ENCODE data around the gene PHF1.
A peak's percentile ranks its signal among the peaks of the same experiment; 100 is the strongest.
"Not testable (repeated sequence)": the region's sequence is repeated elsewhere in the genome, so short reads cannot be mapped to it uniquely, and the experiment has no call there.

PHF1 gene

DNA sequence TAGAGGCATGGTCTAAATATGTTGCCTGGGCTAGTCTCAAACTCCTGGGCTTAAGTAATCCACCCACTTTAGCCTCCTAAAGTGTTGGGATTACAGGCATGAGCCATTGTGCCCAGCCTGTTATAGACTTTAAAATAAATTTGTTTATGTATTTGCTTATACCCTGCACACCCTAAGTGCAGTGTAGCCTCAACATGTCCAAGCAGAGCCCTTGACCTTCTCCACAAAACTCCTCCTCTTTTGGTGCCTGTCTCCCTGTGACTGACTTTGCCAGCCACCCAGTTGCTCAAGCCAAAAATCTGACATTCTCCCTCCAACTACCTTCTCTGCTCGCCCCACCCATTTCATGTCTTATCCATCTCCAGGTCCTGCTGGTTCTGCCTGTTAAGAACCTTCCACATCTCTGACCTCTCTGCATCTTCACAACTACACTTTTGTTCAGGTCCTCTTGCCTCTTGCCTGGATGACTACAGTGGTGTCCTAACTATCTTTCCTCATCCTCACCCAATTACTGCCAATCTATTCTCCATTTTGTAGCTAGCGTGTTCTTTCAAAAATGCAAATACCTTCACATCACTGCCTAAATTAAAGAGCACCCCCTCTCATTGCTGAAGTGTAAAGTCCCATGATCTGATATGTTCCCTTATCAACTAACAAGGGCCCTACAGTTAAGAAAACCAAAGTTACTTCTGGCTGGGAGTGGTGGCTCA, 30.4 kb upstream of the PHF1 start:
- H3K4me1 Mint-ChIP-seq, result no peaks in the 10 kb centered on the region
- H3K9me3 Mint-ChIP-seq, result no peaks in the 10 kb centered on the region
- H3K27ac Mint-ChIP-seq, result no peak overlapping the region
- DNase-seq (ENCODE audit: low spot score in 2 of 2), result no peak
- no peaks in the 10 kb centered on the region for H3K36me3 Mint-ChIP-seq
- H3K4me3 Mint-ChIP-seq, result no peak overlapping the region
- H3K27me3 Mint-ChIP-seq, result no peaks in the 10 kb centered on the region
- no peak for ATAC-seq (ENCODE audit: low read depth)

- ATAC-seq (ENCODE audit: low read depth), result no peak
- H3K27ac Mint-ChIP-seq, result no peak overlapping the region
Observed at GRCh38 chr6:33383427-33384185, 27.2 kb upstream of the PHF1 start.

GRCh38 chr6:33384581-33385020, 26.2 kb upstream of the PHF1 start:
- Mint-ChIP-seq H3K36me3 (no peaks in the 10 kb centered on the region), H3K4me1 (no peaks in the 10 kb centered on the region), H3K27ac (no peak overlapping the region), H3K27me3 (no peaks in the 10 kb centered on the region), H3K4me3 (no peak overlapping the region), H3K9me3 (no peaks in the 10 kb centered on the region)
- ATAC-seq (ENCODE audit: low read depth), result no peak
- DNase-seq (ENCODE audit: low spot score in 2 of 2), result no peak

More at GRCh38 chr6:33383427-33384185, 27.2 kb upstream of the PHF1 start:
- H3K9me3 Mint-ChIP-seq, result no peaks in the 10 kb centered on the region
- no peak for DNase-seq (ENCODE audit: low spot score in 2 of 2)
- H3K36me3 Mint-ChIP-seq, result no peaks in the 10 kb centered on the region
- no peak overlapping the region for H3K4me3 Mint-ChIP-seq
- no peaks in the 10 kb centered on the region for H3K27me3 Mint-ChIP-seq
- no peaks in the 10 kb centered on the region for H3K4me1 Mint-ChIP-seq

GRCh38 chr6:33390173-33390572, 20.6 kb upstream of the PHF1 start:
- peaks cover 4% of the 10 kb centered on the region for H3K27me3 Mint-ChIP-seq
- no peaks in the 10 kb centered on the region for H3K9me3 Mint-ChIP-seq
- no peak for DNase-seq (ENCODE audit: low spot score in 2 of 2)
- no peak overlapping the region for H3K27ac Mint-ChIP-seq
- ATAC-seq (ENCODE audit: low read depth), result no peak
- no peak overlapping the region for H3K4me3 Mint-ChIP-seq
- no peaks in the 10 kb centered on the region for H3K36me3 Mint-ChIP-seq
- H3K4me1 Mint-ChIP-seq, result peaks cover 15% of the 10 kb centered on the region

DNA sequence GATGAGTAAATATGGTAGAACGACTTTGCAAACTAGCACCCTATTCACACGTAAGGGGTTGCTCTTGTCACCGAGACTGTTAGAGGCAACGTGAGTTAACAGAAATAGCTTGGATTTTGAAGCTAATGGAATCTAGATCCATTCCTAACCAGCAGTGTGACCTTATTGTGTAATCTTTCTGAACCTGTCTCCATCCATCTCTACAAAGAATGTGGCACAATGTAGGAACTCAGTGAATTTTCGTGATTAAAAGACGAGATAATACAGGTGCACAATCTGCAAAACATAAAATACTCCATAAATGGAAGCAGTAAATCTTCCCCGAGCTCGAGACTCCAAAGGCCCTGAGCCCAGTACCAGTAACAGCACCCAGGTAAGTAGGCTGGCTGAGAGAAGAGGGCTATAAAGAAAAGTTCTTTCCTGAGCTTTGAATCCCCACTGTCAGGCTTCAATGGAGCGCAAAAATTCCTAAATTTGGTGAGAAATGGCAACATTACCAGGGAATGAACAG, 20.0 kb upstream of the PHF1 start:
- H3K27me3 Mint-ChIP-seq, result peaks cover 6% of the 10 kb centered on the region
- no peak for DNase-seq (ENCODE audit: low spot score in 2 of 2)
- ATAC-seq (ENCODE audit: low read depth), result peak; percentile 2
- peak overlapping the region; percentile 88 for H3K27ac Mint-ChIP-seq
- H3K9me3 Mint-ChIP-seq, result no peaks in the 10 kb centered on the region
- no peaks in the 10 kb centered on the region for H3K36me3 Mint-ChIP-seq
- H3K4me3 Mint-ChIP-seq, result peak overlapping the region; percentile 80
- H3K4me1 Mint-ChIP-seq, result peaks cover 15% of the 10 kb centered on the region

DNA sequence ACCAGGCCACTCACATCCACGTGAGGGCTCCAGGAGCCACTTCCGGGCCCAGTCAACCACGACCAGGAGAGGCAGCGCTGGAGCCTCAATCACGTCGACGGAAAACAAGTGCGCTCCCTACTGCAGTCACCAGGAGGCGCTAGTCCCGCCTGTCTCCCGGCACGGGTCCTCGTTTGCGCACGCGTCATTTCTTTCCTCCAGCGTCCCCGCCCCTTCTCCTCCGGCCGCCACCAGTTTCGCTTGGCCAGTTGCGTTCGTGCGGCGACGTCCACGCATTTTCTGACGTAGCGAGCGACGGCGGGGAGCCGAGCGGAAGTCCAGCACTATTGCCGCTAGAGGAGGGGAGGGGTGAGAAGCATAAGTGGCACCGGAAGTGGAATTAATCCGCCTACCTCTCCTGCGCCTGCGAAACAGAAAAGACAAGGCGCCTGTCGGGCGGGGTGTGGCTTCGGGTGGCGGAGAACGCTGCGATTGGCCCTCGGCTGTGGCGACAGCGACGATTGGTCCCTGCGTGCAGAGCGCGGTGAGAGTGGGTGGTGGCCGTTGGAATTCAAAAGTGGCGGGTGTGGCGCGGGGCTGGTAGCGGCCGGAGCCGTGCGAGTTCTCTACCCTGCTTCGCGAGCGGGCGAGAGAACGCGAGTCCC, 19.4 kb upstream of the PHF1 start, which contains the start of gene KIFC1:
TSS of gene KIFC1 (plus strand) at position 546 of the 644 bp plus-strand sequence. CDS start 163 bp downstream, outside the sequence.
- no peaks in the 10 kb centered on the region for H3K36me3 Mint-ChIP-seq
- DNase-seq (ENCODE audit: low spot score in 2 of 2) (peak; percentile 98 to 99), ATAC-seq (ENCODE audit: low read depth) (peak; percentile 86)
- H3K9me3 Mint-ChIP-seq, result no peaks in the 10 kb centered on the region
- H3K4me3 Mint-ChIP-seq, result peak within 1 kb of the TSS; percentile 80
- H3K27me3 Mint-ChIP-seq, result peaks cover 6% of the 10 kb centered on the region
- peak within 1 kb of the TSS; percentile 88 for H3K27ac Mint-ChIP-seq
- peaks cover 15% of the 10 kb centered on the region for H3K4me1 Mint-ChIP-seq

DNA sequence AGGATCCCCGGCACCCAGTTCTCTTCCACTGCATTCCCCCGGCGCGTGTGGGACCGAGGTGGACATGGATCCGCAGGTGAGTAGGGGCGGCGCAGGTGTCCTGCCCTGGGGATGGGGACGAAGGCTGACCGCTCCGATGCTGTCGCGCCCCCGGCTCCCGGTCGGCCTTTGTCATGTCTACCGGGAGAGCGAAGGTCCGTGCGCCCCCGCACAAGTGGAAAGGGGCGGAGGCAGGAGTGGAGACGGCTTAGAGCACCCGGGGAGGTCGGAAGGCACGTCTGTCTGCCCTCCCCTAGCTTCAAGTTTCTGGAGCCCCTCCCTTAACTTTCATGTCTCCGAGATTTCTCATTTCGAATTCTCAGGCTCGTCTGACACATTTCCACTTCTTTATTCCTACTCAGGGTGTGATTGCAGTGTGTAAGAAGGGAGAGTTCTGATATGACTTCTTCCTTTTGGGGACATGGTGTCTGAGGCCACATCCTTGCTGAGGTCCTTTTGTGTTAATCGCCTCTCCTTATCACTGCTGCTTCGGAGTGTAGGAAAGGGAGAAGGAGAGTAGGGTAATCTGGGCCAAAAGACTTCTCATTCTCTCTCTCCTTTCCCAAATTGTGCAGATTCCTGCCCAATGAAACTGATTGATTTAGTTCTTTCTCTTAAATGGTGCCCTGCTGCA, 18.8 kb upstream of the PHF1 start:
- peak overlapping the region; percentile 88 for H3K27ac Mint-ChIP-seq
- peak overlapping the region; percentile 80 for H3K4me3 Mint-ChIP-seq
- H3K27me3 Mint-ChIP-seq, result peaks cover 6% of the 10 kb centered on the region
- H3K36me3 Mint-ChIP-seq, result no peaks in the 10 kb centered on the region
- ATAC-seq (ENCODE audit: low read depth), result no peak
- no peaks in the 10 kb centered on the region for H3K9me3 Mint-ChIP-seq
- no peak for DNase-seq (ENCODE audit: low spot score in 2 of 2)
- peaks cover 15% of the 10 kb centered on the region for H3K4me1 Mint-ChIP-seq

GRCh38 chr6:33392595-33392948, 18.2 kb upstream of the PHF1 start:
- DNase-seq (ENCODE audit: low spot score in 2 of 2), result no peak
- H3K9me3 Mint-ChIP-seq, result no peaks in the 10 kb centered on the region
- H3K4me3 Mint-ChIP-seq, result peak overlapping the region; percentile 80
- no peaks in the 10 kb centered on the region for H3K36me3 Mint-ChIP-seq
- H3K27me3 Mint-ChIP-seq, result peaks cover 8% of the 10 kb centered on the region
- no peak for ATAC-seq (ENCODE audit: low read depth)
- H3K27ac Mint-ChIP-seq, result peak overlapping the region; percentile 88
- H3K4me1 Mint-ChIP-seq, result peaks cover 15% of the 10 kb centered on the region

DNA sequence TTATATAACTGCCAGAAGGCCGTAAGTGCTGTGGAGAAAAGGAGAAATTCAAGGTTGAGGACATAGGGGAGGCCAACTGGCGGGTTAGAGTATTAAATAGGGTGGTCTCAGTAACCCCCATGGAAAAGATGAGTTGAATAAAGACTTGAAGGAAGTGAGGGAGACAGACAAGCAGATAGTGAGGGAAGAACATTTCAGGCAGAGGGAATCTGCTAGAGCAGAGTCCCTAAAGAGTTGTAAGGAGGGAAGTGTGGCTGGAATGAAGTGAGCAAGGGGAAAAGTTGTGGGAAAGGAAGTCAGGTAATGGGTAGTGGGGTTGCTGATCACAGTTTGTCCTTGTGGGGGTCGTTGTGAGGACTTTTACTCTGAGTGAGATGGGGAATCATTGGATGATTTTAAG, 17.8 kb upstream of the PHF1 start:
- ATAC-seq (ENCODE audit: low read depth) (no peak), DNase-seq (ENCODE audit: low spot score in 2 of 2) (no peak)
- Mint-ChIP-seq H3K36me3 (no peaks in the 10 kb centered on the region), H3K27ac (peak overlapping the region; percentile 48), H3K9me3 (no peaks in the 10 kb centered on the region), H3K4me1 (peaks cover 15% of the 10 kb centered on the region), H3K4me3 (peak overlapping the region; percentile 15), H3K27me3 (peaks cover 9% of the 10 kb centered on the region)

DNA sequence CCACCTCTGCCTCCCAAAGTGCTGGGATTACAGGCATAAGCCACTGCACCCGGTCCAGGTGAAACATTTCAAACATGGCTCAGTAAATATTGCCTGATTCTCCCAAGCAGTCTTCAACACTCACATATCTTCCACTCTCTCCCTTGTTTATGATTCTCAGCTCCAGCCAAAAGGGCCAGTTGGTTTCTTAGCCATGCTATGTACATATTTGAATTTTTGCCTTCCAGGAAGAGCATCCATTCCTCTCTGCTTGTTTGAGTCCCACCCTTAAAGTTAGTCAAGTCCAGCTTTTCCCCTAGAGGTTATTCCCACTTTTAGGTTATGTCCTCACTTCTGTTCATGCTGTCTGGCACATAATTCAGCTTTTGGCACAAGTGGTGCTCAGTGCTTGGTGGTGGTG, 13.3 kb upstream of the PHF1 start:
- Mint-ChIP-seq H3K27ac (no peak overlapping the region), H3K36me3 (no peaks in the 10 kb centered on the region), H3K4me3 (no peak overlapping the region), H3K4me1 (peaks cover 11% of the 10 kb centered on the region), H3K9me3 (no peaks in the 10 kb centered on the region), H3K27me3 (peaks cover 9% of the 10 kb centered on the region)
- DNase-seq (ENCODE audit: low spot score in 2 of 2) (no peak), ATAC-seq (ENCODE audit: low read depth) (no peak)

DNA sequence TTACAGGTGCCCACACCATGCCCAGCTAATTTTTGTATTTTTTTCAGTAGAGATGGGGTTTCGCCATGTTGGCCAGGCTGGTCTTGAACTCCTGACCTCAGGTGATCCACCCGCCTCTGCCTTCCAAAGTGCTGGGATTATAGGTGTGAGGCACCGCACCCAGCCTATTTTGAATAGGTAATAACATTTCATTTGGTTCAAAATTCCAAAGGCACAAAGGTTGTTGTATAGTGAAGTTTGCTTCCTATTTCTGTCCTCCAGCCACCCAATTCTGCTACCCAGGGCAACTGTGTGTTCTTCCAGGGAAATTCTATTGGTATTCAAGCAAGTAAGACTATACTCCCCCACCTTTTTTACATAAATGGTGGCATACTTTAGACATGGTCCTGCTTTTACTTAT, 12.2 kb upstream of the PHF1 start:
- H3K4me3 Mint-ChIP-seq; H3K9me3 Mint-ChIP-seq; DNase-seq (ENCODE audit: low spot score in 2 of 2); H3K4me1 Mint-ChIP-seq; H3K27ac Mint-ChIP-seq; H3K27me3 Mint-ChIP-seq; ATAC-seq (ENCODE audit: low read depth); H3K36me3 Mint-ChIP-seq: not testable (repeated sequence)

DNA sequence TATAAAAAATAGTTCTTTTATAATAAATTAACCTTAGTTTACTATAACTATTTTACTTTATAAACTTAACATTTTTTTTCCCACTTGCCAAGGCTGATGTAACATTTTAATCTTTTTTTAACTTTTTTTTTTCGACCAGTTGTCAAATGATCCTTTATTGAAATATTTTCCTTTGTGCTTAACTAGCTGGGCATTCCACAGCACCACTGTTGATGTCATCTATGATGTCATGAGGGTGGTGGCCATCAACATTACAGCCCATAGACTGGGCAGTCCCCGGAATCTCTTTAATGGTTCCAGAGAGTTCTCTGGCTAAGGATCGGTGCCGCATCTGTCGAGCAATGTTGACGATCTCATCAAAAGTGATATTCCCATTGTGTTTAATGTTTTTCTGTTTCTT, 10.9 kb upstream of the PHF1 start:
- H3K27ac Mint-ChIP-seq, result not testable (repeated sequence)

GRCh38 chr6:33404884-33405283, 5.9 kb upstream of the PHF1 start:
- DNase-seq (ENCODE audit: low spot score in 2 of 2) (no peak), ATAC-seq (ENCODE audit: low read depth) (no peak)
- H3K4me1 Mint-ChIP-seq, result peaks cover 15% of the 10 kb centered on the region
- no peaks in the 10 kb centered on the region for H3K36me3 Mint-ChIP-seq
- H3K4me3 Mint-ChIP-seq, result no peak overlapping the region
- peak overlapping the region; percentile 54 for H3K27ac Mint-ChIP-seq
- H3K27me3 Mint-ChIP-seq, result no peaks in the 10 kb centered on the region
- no peaks in the 10 kb centered on the region for H3K9me3 Mint-ChIP-seq

More for the DNA sequence above, 10.9 kb upstream of the PHF1 start:
- H3K9me3 Mint-ChIP-seq; ATAC-seq (ENCODE audit: low read depth); H3K4me1 Mint-ChIP-seq; DNase-seq (ENCODE audit: low spot score in 2 of 2); H3K4me3 Mint-ChIP-seq; H3K36me3 Mint-ChIP-seq; H3K27me3 Mint-ChIP-seq: not testable (repeated sequence)
